SU-DHL-6 (cell line): ENCODE results near the gene RAB36.

Source experiments
- H2AFZ ChIP-seq: fragments of 200-600 bp; sonication (generic); 2 replicates; pipeline ENCODE4 v1.6.1; 2014; ENCODE audit warnings: low read depth, mild to moderate bottlenecking, moderate library complexity, mixed read lengths, antibody characterized with exemption, low read length; ENCODE audit not compliant: severe bottlenecking
- H3F3A ChIP-seq: fragments of 200-600 bp; shearing (Covaris generic); 2 replicates; pipeline ENCODE4 v1.6.0; 2016; ENCODE audit warnings: antibody characterized with exemption, mild to moderate bottlenecking; ENCODE audit not compliant: insufficient read depth
- H3K27ac ChIP-seq: fragments of 200-600 bp; sonication (generic); 2 replicates; pipeline ENCODE4 v1.5.1; 2016; ENCODE audit warnings: low read depth, mild to moderate bottlenecking, low read length, moderate library complexity, mixed read lengths
- H3K27me3 ChIP-seq: fragments of 200-600 bp; sonication (generic), shearing (Covaris generic); 2 replicates; pipeline ENCODE4 v1.6.0; 2014; ENCODE audit warnings: mild to moderate bottlenecking, low read length
- H3K36me3 ChIP-seq: fragments of 200-600 bp; sonication (generic); 2 replicates; pipeline ENCODE4 v1.6.1; 2014; ENCODE audit warnings: mild to moderate bottlenecking, low read length, mixed read lengths
- H3K4me2 ChIP-seq: fragments of 300-600, 200-600 bp; shearing (Covaris generic), sonication (generic); 2 replicates; pipeline ENCODE4 v1.6.0; 2014; ENCODE audit warnings: low read length, low read depth, mild to moderate bottlenecking; ENCODE audit not compliant: poor library complexity, severe bottlenecking
- H3K4me3 ChIP-seq: fragments of 200-600 bp; sonication (generic); 2 replicates; pipeline ENCODE4 v1.5.1; 2014; ENCODE audit warnings: antibody characterized with exemption, low read length, mild to moderate bottlenecking, mixed read lengths; ENCODE audit not compliant: insufficient read depth, poor library complexity, severe bottlenecking
- H3K79me2 ChIP-seq: fragments of 200-600 bp; sonication (generic); 2 replicates; pipeline ENCODE4 v1.6.1; 2014; ENCODE audit warnings: mild to moderate bottlenecking, low read length, moderate library complexity; ENCODE audit not compliant: insufficient read depth
- H3K9ac ChIP-seq: fragments of 200-600 bp; sonication (generic); 2 replicates; pipeline ENCODE4 v1.7.0; 2014; ENCODE audit warnings: mild to moderate bottlenecking, low read length
- H3K9me2 ChIP-seq: fragments of 200-600 bp; sonication (generic); replicated peaks from 2 replicates; pipeline ENCODE4 v1.6.1; 2014; ENCODE audit warnings: low read length; ENCODE audit not compliant: insufficient read depth
- H3K9me3 ChIP-seq: fragments of 200-600 bp; sonication (generic); 2 replicates; pipeline ENCODE4 v1.6.1; 2014; ENCODE audit warnings: low read length, mixed read lengths; ENCODE audit not compliant: insufficient read depth
- H4K20me1 ChIP-seq: fragments of 200-600 bp; sonication (generic); 2 replicates; pipeline ENCODE4 v1.6.1; 2014; ENCODE audit warnings: low read depth, mild to moderate bottlenecking, antibody characterized with exemption, low read length, moderate library complexity, mixed read lengths
- EZH2phosphoT487 ChIP-seq: fragments of 200-600 bp; sonication (generic), shearing (Covaris generic); conservative IDR thresholded peaks from 2 replicates; pipeline ENCODE4 v1.6.1; 2018; ENCODE audit warnings: mild to moderate bottlenecking, antibody characterized with exemption, low read length, moderate library complexity, mixed read lengths
- TF ChIP-seq, protein P1 (sequence below): fragments of 200-600 bp; sonication (generic); IDR thresholded peaks from one replicate; pipeline ENCODE4 v1.5.1; 2017; ENCODE audit warnings: antibody characterized with exemption, mild to moderate bottlenecking, low read length, moderate library complexity; ENCODE audit not compliant: insufficient read depth, poor library complexity, severe bottlenecking

Gene RAB36

DNA sequence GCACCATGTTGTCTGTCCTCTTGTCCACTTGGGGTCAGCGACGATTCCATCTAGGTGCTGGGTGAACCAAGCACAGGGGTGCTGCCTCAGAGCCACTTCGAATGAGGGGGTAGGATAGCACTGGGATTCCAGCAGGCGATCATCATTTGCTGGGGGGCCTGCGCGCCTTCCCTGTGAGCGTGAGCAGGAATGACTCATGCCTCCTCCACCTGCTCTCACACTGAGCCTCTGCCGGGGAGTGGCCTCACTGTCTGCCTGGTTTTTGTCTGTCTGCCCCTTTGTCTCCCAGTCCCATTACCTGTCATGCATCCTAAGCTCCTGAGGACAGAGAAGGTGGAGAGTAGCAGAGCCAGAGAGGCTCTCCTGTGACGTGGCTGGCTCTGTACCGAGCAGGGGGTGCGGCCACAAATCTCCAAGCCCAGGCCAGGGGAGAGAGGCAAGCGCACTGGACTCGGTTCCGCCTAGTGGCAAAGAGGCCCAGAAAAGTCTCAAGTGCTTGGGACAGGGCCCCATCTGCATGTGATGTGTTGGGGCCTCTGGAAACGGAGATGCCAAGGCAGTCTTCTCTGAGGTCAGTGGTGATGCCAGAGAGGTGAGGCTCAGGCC is 34.3 kb upstream of the RAB36 start:
- Histone ChIP-seq H4K20me1 (no peaks in the 10 kb centered on the region), H3K4me3 (no peak overlapping the region), H3K9ac (no peak overlapping the region), H3F3A (no peaks in the 10 kb centered on the region), H2AFZ (no peak overlapping the region), H3K9me2 (no peaks in the 10 kb centered on the region), H3K4me2 (no peak overlapping the region), H3K27me3 (no peaks in the 10 kb centered on the region), H3K36me3 (no peaks in the 10 kb centered on the region), H3K9me3 (no peaks in the 10 kb centered on the region), H3K79me2 (no peaks in the 10 kb centered on the region), H3K27ac (no peak overlapping the region)
- TF ChIP-seq EZH2phosphoT487, result no peak

DNA sequence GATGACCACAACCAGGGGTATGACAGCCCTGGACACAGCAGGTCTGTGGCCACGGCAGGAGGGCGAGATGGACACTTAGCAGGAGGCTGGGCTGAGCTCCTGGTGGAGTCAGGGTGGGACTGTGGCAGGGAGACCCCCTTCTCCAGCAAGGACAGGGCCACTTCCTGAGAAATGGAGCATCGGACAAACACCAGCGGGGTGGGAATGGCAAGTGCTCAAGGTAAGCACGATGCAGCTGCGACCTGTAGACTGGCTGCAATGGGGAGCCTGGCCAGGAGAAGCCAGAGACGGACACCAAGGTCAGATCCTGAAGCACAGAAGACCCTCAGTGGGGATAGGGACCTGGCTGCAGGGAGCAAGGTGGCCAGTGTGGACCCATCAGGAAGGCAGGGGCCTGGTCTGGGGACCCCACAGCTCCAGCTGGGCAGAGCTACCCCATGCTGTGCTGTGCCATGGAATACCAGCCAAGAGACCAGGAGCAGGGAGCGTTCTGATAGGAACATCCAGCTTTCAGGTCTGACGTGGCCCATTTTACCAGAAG is 32.7 kb upstream of the RAB36 start:
- TF ChIP-seq EZH2phosphoT487, result no peak
- TF ChIP-seq, protein P1, sequence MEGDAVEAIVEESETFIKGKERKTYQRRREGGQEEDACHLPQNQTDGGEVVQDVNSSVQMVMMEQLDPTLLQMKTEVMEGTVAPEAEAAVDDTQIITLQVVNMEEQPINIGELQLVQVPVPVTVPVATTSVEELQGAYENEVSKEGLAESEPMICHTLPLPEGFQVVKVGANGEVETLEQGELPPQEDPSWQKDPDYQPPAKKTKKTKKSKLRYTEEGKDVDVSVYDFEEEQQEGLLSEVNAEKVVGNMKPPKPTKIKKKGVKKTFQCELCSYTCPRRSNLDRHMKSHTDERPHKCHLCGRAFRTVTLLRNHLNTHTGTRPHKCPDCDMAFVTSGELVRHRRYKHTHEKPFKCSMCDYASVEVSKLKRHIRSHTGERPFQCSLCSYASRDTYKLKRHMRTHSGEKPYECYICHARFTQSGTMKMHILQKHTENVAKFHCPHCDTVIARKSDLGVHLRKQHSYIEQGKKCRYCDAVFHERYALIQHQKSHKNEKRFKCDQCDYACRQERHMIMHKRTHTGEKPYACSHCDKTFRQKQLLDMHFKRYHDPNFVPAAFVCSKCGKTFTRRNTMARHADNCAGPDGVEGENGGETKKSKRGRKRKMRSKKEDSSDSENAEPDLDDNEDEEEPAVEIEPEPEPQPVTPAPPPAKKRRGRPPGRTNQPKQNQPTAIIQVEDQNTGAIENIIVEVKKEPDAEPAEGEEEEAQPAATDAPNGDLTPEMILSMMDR, result no peak
- Histone ChIP-seq H3F3A (no peaks in the 10 kb centered on the region), H2AFZ (no peak overlapping the region), H3K9me2 (no peaks in the 10 kb centered on the region), H3K4me2 (no peak overlapping the region), H3K36me3 (no peaks in the 10 kb centered on the region), H3K9me3 (no peaks in the 10 kb centered on the region), H3K27me3 (no peaks in the 10 kb centered on the region), H3K27ac (no peak overlapping the region), H3K9ac (no peak overlapping the region), H3K79me2 (no peaks in the 10 kb centered on the region), H3K4me3 (no peak overlapping the region), H4K20me1 (no peaks in the 10 kb centered on the region)

DNA sequence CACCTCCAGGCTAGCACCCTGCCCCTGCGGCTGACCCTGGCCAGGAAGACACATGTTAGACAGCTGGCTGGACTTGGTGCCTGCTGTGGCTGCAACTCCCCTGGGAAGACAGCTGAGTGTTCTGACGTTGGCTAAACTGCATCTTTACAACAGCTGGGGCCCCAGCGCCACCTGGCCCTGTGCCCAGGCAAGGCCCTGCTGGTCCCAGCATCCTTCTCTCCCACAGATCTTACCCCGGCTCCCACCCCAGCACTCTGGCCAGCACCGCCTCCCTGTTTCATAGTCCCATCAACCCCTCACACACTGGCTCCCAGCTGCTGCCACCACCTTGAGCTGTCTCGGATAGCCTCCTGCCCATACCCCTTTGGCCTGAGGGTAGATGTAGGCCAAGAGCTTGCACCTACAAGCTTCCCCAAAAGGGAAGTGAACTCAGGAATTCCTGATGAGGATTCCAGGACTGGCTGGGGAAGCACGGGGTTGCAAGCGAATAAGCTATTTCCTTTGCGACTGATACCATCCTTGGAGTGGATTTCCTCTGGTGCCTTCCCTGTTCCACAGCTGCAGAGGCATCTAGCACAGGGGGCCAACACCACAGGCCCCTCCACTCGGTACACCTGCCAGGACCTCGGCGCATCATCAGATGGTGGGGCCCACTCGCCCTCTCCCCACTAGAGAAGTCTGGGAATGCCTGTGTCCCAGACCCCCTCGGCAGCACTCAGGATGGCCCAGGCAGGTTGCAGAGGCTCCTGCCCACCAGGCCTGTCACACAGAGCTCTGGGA is 32.0 kb upstream of the RAB36 start:
- Histone ChIP-seq H3K27ac (no peak overlapping the region), H3K9me2 (no peaks in the 10 kb centered on the region), H3K27me3 (no peaks in the 10 kb centered on the region), H3K79me2 (no peaks in the 10 kb centered on the region), H3K9ac (no peak overlapping the region), H3K36me3 (no peaks in the 10 kb centered on the region), H3K4me2 (no peak overlapping the region), H3K9me3 (no peaks in the 10 kb centered on the region), H2AFZ (no peak overlapping the region), H3K4me3 (no peak overlapping the region), H4K20me1 (no peaks in the 10 kb centered on the region), H3F3A (no peaks in the 10 kb centered on the region)
- TF ChIP-seq, protein P1, result no peak
- TF ChIP-seq EZH2phosphoT487, result no peak
